Measurements from ENCODE around the gene HOXA13.

DNA sequence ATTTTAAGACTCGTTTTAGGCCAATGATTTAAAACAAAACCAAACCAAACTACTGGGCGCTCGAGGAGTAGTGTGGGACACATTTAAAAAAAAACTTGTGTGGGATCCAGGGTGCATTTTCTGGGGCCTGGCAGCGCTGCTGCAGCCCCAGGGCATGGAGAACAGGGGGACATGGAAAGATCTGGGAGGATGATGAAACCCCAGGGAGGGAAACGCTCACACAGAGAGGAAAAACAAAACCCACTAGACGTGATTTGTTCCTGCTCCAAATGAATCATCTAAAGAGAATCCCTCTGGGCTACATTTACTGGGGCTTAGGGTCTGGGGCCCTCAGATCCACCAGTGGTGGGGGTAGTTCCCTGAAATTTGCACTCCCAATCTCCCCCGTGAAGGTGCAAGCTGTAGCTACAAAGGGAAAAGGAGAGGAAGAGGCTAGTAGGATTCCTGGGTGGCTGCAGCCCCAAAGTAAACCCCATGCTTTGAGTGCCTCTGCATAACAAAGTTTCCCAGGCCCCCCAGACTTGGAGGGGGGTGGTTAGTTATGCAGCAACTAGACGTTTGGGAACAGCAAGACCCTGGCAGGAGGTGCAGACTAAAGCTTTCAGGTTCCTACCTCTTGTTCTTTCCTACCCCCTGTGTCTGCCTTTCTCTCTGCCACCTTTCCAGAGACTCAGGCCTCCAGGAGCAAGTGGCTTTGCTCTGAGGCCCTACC is 14.5 kb upstream of the HOXA13 start:
- TF ChIP-seq, protein P1, sequence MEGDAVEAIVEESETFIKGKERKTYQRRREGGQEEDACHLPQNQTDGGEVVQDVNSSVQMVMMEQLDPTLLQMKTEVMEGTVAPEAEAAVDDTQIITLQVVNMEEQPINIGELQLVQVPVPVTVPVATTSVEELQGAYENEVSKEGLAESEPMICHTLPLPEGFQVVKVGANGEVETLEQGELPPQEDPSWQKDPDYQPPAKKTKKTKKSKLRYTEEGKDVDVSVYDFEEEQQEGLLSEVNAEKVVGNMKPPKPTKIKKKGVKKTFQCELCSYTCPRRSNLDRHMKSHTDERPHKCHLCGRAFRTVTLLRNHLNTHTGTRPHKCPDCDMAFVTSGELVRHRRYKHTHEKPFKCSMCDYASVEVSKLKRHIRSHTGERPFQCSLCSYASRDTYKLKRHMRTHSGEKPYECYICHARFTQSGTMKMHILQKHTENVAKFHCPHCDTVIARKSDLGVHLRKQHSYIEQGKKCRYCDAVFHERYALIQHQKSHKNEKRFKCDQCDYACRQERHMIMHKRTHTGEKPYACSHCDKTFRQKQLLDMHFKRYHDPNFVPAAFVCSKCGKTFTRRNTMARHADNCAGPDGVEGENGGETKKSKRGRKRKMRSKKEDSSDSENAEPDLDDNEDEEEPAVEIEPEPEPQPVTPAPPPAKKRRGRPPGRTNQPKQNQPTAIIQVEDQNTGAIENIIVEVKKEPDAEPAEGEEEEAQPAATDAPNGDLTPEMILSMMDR (IDR thresholded peaks at IDR 0.05; ENCODE audit: poor library complexity, severe bottlenecking), result no peak
- TF ChIP-seq TAF1 (IDR thresholded peaks at IDR 0.05; ENCODE audit: low read depth), result no peak
- no peak for TF ChIP-seq POLR2AphosphoS5 (IDR thresholded peaks at IDR 0.05)
- TF ChIP-seq EP300 (conservative IDR thresholded peaks at IDR 0.05; ENCODE audit: poor library complexity, severe bottlenecking), result no peak

Data from neural cell (in vitro differentiated cells).